Left kidney (tissue), 2 donors: Measurements from ENCODE around the gene SLC4A8. TPM values are rescaled to one million over a fixed set of nuclear protein-coding genes. Genes with fewer than 3 reads are reported as not detected.

Source experiments
- DNase-seq: peaks from one replicate; pipeline ENCODE4 v3.0.0-alpha.2; 2013
- polyA plus RNA-seq: library from polyadenylated mRNA; unstranded; fragments of 120-200 nt; gene quantifications from one replicate; pipeline ENCODE4 v1.2.1, GENCODE V29; 2013; ENCODE audit not compliant: insufficient read length

The SLC4A8 gene
- polyA plus RNA-seq, 1 donor: 6.2 TPM

DNA sequence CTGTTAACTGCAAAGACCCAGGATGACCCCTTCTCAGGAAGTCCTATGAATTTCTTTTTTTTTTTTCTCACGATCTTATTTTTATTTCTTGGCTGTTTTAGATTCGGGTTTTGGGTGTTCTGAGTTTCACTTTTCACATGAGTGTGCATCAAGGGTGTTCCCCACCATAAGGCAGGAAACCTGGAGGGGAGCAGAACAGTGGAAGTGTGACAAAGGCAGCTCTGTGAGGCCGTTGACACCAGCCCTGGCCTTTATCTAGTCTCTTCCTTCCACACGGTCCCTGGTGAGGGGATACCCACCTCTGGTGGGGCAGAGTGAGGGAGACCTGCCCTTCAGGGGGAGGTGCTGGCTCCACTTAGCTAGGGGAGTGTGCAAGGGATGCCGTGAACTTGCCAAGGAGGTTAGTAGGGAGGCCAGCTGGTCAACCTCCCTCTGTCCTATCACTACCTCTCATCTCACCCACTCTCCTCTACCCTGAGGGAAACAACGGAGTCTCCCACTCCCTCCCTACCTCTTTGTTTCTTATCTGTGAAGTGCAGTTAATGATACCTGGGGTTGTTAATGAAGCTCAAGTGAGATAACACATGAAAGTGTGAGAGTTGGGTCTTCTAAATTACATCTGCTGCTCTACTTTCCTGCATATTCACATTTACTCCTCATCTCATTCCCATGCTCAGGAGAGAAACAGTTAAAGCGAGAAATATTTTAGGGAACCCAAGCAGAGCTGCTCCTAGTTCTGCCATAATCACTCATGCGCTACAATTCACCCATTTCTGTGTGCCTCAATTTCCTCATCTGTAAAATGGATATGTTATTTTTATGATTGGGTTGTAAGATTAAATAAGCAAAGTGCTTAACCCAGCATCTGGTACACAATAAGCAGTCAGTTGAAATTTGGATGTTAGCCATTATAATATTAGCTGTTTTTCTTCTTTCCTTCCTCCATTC is 29.1 kb upstream of the SLC4A8 start:
- no peak for DNase-seq

DNA sequence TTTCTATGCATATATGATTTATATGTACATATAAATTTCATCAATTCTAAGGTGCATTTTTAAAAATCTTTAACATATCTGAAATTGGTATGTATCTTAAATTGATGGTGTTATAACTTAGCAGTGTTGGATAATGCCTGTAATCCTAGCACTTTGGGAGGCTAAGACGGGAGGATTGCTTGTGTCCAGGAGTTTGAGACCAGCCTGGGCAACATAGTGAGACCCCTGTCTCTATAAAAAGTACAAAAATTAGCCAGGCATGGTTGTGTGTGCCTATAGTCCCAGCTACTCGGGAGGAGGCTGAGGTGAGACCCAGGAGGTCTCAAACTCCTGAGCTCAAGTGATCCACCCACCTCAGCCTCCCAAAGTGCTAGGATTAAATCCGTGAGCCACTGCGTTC is 27.0 kb upstream of the SLC4A8 start:
- no peak for DNase-seq

DNA sequence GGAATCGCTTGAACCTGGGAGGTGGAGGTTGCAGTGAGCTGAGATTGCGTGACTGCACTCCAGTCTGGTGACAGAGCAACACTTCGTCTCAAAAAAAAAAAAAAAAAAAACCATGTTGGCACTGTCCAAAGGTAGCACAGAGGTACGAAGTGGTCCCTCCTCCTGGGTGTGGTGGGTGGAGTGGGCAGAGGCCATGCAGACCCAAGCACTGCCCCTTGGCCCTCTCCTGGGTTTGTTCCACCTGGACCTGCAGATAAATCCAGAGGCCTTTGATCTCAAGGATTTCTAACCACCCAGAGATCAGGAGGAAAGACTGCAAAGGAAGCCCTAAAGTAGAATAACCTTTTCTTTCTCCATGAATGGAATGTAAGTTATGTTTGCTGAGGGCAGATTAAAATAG is 24.7 kb upstream of the SLC4A8 start:
- DNase-seq: no peak

DNA sequence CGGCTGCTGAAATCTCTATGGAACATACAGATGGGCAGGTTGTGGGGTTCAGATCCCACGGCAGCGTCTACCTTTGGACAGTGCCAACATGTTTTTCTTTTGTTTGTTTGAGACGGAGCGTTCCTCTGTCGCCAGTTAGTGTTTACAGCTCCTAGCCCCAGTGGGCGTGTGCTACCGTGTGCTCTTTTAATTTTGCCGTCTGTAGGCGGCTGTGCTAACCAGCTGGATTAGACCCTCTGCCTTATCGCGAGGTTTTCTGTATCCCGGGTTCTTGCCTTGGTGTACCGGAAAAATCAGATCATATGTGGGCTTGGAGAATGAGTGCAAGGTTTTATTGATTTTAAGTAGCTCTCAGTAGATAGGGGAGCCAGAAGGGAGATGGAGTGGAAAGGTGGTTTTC is 23.6 kb upstream of the SLC4A8 start:
- DNase-seq: no peak

DNA sequence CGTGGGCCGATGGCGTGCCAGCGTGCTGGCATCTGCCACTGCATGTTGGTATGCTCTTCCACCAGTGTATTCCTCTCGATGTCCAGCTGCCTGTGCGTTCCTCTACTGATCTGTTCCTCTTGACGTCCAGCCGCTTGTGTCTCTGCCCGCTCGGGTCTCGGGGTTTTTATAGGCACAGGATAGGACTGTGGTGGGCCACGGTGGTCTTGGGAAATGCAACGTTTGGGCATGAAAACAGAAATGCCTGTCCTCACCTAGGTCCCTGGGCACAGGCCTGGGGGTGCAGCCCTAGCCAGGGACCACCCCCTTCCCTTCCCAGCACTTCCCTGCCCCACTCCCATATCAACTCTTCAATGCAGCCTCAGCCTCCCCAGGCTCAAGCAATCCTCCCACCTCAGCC is 23.1 kb upstream of the SLC4A8 start:
- DNase-seq: no peak

DNA sequence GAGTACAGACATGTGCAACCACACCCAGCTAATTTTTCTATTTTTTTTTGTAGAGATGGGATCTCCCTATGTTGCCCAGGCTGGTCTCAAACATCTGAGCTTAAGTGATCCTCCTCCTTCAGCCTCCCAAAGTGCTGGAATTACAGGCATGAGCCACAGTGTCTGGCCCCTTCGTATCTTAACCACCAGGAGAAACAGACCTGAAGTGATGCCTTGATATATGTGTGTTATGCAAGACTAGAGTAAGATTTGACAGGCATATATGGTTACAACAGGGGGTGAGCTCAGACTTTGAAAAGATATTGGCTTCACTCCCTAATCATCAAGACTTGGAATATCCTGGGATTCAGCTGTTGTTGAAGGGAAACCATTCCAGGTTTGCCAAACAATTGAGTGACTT is 22.7 kb upstream of the SLC4A8 start:
- no peak for DNase-seq

DNA sequence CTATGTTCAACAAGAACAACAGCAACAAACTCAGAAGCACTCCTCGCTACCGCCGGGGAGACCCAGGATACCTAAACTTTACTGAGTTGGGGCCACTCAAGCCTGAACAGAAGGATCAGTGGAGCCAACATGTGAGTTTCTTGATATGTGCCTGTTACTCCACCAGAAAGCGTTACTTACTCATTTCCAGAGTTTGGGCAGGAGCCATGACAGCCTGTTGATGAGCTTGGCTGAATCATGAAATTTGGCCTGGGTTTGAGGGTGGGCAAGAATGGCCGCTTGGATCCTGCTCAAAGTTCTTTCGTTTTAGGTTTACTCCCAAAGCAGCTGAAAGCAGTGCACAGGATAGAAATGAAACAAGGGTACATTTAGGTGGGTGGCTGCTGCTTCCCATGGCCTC is 21.5 kb upstream of the SLC4A8 start:
- DNase-seq: no peak

DNA sequence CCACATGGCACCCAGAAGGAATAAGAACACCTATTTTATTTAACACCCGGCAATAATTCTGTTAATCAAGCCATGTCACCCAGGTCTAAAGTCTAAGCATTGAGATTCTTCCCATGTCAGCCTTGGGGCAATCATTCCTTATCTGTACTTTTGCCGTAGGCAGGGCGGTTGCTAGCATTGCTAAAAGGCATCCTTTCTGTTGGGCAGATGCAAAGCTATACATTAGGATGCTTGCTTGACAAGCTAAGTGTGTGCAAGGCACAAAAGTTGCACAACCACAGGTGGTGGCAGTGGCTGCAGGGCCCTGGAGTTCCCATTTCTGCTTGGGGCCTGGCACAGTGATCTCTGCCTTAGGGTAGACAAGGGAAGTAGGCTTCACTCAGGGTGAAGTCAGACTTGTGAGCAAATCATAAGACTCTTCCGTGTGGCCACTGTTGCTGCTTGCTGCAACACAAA is 20.9 kb upstream of the SLC4A8 start:
- DNase-seq: no peak

DNA sequence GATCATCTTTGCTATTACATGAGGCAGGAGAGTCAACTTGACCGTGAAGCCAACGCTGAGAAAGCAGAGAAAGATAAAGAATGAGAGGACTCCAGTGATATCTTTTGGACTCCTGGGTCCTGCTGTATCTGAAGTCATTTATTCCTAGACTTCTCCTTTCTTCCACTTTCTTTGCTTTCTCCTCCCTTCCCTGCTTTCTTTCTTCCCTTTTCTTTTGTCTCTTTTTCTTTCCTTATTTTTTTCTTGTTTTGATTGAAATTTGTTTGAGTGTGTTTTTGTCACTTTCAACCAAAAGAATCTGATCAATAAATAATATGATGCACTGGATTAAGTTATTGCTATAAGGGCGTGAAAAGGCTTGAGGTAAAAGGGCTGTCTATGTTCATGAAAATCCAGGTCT is 20.0 kb upstream of the SLC4A8 start:
- no peak for DNase-seq

DNA sequence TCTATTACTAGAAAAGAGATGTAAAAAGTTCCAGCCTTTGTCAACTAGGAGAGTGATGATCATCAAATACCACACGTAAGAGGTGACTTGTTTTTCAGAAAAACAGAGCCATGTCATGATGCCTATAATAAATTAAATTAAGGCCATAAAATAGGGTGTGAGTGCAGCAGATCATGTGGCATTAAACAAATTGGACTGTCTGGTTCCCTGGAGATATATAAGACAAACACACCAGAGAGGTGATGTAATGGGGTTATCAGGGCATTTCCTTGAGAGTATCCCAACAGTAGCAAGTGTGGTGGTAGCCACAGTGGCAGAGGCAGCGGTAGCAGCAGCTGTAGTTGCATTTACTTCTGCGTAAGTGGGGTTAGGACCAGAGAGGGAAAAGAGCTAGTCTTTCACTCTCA is 18.8 kb upstream of the SLC4A8 start:
- DNase-seq: no peak

DNA sequence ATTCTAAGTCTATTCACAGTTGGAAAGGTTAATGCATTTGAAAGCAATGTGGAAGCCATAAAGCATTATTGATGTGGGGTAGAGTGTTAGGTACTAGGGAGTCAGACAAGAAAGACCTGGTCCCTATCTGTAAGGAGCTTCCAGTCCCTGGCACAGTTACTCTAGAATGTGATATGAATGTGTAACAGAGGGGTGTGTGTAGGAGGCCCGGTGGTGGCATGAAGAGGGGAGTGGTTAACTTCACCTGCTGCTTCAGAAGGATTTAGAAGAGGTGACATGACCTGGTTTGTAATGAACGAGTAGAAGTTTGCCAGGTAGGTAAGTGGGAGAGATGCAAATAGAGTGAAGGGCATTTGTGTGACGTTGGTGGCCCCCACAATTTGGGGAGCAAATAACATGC is 18.3 kb upstream of the SLC4A8 start:
- DNase-seq: no peak

DNA sequence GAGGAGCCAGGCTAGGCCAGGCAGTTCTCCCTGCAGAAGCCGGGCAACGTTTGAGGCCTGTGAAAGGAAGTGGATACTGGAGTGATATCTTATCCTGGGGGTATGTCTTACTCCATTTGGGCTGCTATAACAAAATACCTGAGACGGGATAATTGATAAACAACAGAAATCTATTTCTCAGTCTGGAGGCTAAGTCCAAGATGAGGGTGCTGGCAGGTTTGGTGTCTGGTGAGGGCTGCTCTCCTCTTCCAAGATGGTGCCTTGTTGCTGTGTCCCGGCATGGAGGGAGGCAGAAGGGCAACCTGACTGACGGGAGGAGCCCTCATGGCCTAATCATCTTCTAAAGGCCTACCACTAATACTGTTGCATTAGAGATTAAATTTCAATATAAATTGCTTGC is 17.8 kb upstream of the SLC4A8 start:
- no peak for DNase-seq

DNA sequence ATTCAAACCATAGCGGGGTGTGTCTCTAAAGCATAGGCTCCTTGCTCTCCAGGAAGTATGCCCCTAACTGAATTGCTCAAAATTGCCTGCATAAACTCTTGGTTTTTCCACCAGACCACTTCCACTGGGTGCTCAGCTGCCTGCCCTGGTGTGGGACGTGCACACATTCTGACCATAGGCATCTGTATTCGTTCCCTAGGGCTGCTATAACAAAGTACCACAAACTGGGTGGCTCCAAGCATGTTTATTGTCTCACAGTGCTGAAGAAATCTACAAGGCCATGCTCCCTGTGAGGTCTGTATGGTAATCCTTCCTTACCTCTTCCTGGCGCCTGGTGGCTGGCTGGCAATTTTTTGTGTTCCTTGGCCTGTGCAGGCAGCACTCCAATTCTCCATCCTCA is 17.0 kb upstream of the SLC4A8 start:
- no peak for DNase-seq

DNA sequence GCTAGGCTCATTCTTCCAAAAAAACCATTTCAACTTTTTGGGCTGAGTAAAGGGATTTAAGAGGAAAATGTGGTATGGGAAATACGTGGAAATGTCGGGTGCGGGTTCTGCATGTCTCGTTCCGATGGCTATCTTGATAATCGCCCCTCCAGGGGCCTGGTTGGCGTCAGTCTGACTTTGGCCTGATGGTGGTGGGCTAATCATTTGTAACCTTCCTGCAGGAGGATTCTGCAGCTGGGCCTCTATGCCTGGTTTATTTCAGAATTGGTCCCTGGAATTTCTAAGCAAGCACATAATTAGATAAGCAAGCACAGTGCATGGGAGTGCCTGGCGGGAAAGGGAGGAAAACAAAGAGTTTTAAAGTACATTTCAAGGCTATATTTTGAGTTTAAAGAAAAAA is 14.8 kb upstream of the SLC4A8 start:
- DNase-seq: no peak

DNA sequence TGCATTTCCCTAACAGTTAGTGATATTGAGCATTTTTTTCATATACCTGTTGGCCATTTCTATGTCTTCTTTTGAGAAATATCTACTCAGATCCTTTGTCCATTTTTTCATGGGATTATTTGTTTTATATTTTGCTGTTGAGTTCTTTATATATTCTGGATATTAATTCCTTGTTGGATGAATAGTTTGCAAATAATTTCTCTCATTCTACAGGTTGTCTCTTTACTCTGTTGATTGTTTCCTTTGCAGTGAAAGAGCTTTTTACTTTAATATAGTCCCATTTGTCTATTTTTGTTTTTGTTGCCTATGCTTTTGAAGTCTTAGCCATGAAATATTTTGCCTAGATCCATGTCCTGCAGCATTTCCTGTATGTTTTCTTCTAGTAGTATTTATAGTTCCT is 11.5 kb upstream of the SLC4A8 start:
- no peak for DNase-seq

DNA sequence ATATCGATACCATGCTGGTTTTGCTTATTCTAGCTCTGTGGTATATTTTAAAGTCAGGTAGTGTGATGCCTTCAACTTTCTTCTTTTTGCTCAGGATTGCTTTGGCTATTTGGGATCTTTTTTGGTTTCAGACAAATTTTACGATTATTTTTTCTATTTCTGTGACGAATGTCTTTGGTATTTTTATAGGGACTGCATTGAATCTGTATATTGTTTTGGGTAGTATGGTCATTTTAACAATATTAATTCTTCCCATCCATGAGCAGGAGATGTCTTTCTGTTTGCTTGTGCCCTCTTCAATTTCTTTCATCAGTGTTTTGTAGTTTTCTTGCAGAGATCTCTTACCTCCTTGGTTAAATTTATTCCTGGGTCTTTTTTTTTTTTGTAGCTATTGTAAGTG is 10.8 kb upstream of the SLC4A8 start:
- no peak for DNase-seq

DNA sequence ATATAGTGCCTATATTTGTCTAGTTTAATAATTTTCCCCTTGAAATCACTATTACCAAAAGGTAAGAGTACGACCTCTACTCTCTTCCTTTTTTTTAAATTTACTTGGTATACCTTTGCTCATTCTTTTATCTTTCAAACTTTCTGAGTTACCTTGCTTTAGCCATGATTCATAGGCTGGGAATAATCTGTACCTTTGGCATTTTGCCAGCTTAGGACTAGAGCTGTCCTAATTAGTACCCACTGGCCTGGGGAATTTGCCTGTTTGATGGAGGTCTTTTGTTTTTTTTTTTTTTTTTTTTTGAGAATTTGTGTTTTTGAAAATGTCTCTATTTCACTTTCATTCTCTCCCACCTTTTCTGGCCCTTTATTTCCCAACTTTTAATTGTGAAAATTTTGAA is 8.7 kb upstream of the SLC4A8 start:
- DNase-seq: no peak

DNA sequence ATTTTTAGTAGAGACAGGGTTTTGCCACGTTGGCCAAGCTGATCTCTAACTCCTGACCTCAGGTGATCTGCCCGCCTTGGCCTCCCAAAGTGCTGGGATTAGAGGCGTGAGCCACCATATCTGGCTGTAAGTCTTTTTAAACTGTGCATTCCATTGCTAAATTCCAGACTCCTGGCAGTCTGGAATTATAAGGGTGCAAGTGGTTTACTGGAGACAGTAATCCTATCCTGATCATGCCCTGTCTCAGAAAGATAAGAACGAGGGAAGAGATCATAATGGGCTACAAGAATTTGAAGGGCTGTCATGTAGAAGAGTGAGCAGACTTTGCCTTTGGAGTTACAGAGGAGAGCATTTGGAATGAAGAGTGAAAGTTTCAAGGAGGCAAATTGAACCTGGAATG is 6.8 kb upstream of the SLC4A8 start:
- no peak for DNase-seq

DNA sequence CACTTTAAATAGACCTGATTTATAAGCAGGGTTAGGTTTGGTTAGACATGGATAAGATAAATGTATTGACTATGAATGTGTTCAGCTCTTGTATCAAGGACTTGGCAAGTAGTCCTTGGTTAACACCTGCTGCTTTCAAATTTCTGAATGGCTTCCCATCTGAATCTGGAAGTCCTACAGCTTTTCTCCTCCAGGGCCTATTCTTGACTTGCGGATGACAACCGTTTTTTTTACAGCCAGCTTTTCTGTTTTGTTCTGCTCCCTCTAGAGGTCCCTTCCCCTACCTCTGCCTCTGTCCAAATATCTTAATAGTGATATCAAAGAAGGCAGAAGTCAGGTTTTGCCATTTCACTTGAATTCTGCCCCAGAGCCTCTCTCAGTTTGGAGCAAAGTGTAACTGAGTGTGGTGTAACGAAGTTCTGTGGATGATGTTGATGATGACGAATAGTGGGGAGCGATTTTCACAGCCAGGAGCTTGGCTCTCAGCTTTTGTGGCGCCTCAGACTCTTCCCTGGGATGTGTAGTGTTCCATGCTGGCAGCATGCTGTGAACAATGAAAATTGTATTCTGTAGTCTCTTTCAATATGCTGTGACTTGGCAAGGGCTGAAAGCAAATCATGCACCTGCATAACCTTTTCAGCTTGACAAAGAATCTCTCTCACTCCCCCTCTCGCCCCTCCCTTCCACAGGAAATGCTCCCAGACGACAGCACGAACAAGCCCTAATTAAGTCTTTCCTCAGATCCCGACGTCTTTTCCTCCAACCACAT is 5.0 kb upstream of the SLC4A8 start:
- DNase-seq: no peak

DNA sequence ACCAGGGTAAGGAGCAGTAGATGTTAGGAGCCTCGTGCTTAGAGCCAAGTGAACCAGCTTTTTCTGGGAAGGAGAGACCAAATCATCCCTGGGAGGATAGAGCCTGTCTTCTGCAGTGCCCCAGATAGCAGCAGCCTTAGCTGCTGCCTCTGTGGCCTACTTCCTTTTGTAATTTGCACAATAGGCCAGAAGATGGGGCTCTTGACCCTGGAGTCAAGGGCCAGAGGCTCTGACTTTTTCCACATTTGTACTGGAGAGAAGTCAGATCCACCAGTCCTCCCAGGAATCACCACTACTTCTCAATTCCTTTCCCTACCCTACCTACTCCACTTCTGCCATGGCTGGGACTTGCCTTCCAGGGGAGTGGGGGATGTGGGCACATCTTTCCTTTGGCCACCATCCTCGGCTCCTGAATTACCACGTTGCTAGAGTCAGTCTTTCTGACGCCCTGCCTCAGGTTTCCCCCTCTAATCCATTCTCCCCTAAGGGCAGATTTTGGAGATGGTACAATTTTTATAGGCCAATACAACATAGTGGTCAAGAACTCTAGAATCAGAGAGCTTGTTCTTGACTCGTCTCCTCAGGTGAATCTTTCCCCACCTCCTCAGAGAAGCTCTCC is 3.3 kb upstream of the SLC4A8 start:
- DNase-seq: peak; percentile 78

DNA sequence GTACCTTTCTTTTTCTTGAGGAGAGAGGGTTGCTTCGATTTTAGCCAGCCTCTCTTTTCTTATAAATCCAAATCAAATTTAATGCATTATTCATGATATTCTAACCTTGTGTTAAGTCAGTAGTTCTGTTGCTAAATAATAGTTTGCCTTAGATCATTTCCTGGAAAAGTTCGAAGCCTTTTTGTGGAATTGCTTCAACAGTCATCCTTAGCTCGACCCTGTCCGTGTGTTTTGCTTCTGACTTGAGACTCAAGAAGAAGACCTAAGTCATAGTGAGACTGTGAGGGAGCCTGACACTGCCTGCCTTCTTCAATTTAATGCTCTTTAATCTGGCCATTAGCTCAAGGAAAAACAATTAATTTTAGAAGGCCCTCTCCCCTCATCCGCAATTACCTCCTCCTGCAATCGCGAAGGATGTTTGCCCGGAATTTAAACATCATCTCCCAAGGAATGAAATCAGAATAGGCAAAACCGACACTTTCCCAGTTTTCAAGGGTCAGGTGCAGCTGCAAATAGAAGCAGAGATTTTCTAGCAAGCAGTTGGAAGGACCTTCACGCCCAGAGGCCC is 453 bp upstream of the SLC4A8 start:
- no peak for DNase-seq

DNA sequence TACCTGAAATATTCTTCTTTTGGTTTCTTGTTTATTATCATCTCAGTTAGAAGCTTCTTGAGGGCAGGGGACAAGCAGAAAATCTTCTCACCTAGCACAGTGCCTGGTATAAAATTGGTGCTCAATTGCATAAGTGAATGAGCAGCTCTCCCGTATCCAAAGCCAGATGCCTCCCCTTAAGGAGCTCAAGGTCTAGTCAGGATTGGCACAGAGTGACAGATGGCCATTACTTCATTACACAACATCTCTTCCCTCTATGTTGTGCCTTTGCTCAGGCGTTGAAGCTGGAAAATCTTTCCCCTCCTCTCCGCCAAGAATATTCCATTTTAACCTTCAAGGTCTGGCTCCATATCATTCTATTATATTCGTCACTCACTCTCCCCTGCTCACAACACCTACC is 3.6 kb downstream of the SLC4A8 start:
- no peak for DNase-seq

DNA sequence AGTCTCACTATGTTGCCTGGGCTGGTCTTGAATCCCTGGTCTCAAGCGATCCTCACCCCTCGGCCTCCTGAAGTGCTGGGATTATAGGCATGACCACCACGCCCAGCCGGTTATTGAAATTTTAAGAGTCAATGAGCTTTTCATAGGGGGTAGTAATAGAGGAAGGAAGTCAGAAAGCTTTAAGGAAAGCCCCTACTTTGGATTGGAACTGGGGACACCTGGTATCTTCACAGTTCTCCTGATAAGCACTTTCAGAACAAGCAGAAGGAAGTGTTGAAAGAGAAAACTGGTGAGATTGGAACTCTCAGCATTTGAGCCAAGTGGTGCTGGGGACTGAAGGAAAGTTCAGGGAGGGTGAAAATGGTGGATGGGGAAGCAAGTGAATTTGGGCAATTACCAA is 5.1 kb downstream of the SLC4A8 start:
- DNase-seq: no peak
